ENCODE measurements around the gene TRIM72.

- peak in 1 of 2 experiments; percentile 25; a peak in 2 of 3 replicates for TF ChIP-seq POLR2A (IDR thresholded peaks at IDR 0.05; ENCODE audit: control extremely low read depth in 1 of 2, low read depth in 2 of 2, low read length in 2 of 2)
- TF ChIP-seq EP300 (IDR thresholded peaks at IDR 0.05; ENCODE audit: borderline replicate concordance in 1 of 2, low read depth in 2 of 2, low read length in 2 of 2): no peak
- TF ChIP-seq KDM1A (IDR thresholded peaks at IDR 0.05; ENCODE audit: borderline replicate concordance, low read length): no peak
- no peak for TF ChIP-seq CTCF (IDR thresholded peaks at IDR 0.05; ENCODE audit: control extremely low read depth in 1 of 3, insufficient read depth in 1 of 3, low read depth in 1 of 3, low read length in 3 of 3)
- no peak for TF ChIP-seq CREB1 (IDR thresholded peaks at IDR 0.05)
- TF ChIP-seq RFX5 (IDR thresholded peaks at IDR 0.05; ENCODE audit: borderline replicate concordance, low read depth, low read length): no peak
- TF ChIP-seq BCL11A (IDR thresholded peaks at IDR 0.05; ENCODE audit: low read depth in 2 of 2, low read length in 2 of 2): no peak
Observed at GRCh38 chr16:31190061-31190460, 23.9 kb upstream of the TRIM72 start.

All from H1 (cell line).